ENCODE results near the gene PLA2G5. TPM values are rescaled to one million over a fixed set of nuclear protein-coding genes. Genes with fewer than 3 reads are reported as not detected.

PLA2G5 gene
- total RNA-seq, 4 donors from 2014 or later = 2.9 to 5.5 (median 4.0) TPM

DNA sequence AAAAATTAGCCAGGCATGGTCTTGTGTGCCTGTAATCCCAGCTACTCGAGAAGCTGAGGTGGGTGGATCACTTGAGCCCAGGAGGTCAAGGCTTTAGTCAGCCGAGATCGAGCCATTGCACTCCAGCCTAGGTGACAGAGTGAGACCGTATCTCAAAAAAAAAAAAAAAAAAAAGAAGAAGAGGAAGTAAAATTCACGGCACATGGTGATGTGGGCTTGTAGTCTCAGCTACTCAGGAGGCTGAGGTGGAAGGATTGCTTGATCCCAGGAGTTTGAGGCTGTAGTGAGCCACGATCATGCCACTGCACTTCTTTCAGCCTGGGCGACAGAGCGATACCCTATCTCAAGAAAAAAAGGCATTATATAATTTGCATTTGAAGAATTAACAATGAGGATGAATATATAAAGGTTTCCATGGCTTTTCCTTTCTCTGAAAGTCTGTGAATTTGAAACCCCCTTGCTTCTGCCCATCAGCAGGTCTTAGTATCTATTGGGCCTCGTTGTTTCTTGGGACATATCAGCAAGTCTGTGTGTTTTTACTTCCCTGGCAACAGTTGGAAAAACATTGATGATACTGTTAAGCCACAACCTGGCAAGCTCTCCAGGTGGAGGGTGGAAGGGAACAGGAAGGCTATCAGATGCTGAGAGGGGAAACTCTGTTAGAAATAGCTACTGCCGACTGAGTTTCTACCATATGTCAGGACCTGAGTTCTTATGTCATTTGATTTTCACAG is 53.9 kb downstream of the PLA2G5 start:
- TF ChIP-seq, protein P1, sequence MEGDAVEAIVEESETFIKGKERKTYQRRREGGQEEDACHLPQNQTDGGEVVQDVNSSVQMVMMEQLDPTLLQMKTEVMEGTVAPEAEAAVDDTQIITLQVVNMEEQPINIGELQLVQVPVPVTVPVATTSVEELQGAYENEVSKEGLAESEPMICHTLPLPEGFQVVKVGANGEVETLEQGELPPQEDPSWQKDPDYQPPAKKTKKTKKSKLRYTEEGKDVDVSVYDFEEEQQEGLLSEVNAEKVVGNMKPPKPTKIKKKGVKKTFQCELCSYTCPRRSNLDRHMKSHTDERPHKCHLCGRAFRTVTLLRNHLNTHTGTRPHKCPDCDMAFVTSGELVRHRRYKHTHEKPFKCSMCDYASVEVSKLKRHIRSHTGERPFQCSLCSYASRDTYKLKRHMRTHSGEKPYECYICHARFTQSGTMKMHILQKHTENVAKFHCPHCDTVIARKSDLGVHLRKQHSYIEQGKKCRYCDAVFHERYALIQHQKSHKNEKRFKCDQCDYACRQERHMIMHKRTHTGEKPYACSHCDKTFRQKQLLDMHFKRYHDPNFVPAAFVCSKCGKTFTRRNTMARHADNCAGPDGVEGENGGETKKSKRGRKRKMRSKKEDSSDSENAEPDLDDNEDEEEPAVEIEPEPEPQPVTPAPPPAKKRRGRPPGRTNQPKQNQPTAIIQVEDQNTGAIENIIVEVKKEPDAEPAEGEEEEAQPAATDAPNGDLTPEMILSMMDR (IDR thresholded peaks at IDR 0.05; ENCODE audit: low read depth) = no peak

DNA sequence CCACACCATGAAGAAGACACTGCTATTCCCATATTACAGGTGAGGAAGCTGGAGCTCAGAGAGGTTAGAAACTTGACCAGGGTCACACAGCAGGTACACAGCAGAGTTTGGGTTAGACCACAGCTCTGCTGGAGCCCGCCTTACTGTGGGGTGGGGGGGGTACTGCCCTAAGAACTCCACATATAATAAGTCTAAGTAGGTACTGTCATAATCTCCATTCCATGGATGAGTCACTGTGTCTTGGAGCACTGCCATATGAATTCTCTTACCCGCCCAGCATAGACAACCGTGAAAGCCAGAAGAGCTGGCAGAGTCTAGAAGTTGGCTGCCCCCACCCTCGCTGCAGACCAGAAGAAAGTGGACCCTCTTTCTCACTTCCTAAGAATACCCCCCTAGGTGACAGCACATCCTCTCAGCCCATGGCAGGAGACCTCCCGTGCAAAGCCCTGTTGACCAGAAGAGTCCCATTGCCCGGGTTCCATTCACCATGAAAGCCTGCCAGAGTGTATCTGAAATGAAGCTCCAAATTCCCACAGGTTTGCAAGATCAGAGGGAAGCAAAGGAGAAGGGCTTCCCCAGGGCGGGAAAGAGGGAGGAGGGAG is 54.6 kb downstream of the PLA2G5 start:
- TF ChIP-seq, protein P1 (IDR thresholded peaks at IDR 0.05; ENCODE audit: low read depth) = no peak

DNA sequence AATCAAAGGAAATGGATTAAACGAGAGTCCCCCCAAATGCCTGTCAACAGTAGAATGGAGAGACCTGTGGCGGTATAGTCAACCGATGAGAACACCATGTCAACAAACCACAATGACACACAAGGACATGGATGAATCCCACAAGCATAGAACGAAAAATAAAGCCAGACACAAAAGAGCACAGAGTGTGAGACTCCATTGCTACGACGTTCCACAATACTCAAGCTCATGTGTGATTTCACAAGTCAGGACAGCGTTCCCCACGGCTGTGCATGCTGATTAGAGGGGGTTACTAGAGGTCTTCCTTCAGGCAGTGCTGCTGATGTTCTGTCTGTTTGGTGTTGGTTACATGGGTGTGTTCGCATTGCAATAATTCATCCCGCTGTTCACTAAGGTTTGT is 55.1 kb downstream of the PLA2G5 start:
- TF ChIP-seq, protein P1 (IDR thresholded peaks at IDR 0.05; ENCODE audit: low read depth) = no peak

DNA sequence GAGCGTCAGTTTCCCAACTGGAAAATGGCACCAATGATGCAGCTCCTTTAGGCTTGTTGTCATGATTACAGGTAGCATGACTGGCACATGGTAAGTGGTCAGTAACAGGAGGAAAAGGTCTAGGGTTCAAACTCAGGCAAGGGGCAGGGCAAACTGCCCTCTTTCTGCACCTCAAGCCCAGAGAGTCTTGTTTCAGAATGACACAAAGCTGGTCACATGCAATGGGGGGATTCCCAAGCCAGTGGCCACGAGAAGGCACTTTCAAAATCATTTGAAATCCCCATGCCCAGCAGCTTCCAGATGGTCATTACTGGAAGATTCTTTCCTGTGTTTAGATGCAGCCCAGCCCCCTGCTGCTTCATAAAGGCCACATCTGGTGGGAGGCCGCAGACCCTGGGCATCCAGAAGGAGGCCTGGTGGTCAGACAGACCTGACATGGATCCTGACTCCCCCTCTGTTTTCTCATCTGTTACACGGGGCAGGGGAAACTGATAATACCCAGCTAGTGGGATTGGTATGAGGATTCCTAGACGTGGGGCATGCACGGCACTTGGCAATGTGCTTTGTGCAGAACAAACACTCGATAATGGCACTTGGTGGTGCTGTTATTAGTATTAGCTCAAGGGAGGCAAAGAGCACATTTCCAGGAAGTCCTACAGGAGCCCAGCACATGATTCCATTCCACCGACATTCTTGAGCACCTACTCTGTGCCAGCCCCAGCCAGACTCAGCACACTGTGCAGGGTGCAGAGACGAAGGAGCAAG is 56.2 kb downstream of the PLA2G5 start:
- TF ChIP-seq, protein P1 (IDR thresholded peaks at IDR 0.05; ENCODE audit: low read depth) = no peak

DNA sequence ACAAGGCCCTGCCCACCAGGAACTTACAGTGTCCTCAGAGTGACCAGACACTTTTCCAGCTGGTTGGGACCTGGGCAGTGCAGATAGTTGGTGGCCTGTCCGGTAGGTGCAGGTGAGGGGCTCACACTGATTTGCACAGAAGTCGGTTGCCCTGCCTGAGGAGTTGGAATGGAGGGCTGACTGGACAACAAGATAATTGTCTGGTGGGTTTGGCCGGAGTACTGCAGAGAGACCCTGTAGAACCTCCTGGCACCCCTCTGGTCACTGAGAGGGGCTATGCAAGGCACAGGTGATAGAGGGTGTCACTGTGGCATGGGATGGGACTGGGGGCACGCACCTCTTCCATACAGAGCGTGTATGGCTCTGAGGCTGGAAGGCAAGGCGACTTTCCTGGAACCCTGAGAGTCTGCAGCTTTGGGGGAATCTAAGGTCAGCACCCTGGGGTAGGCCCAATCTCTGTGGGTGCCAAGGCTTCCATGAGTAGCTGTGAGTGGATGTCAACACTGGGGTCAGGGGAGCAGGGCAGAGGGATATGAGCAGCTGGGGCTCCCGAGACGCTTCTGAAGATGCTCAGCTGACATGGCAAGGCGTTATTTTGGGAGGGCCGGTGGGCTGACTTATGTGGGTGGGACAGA is 56.9 kb downstream of the PLA2G5 start:
- TF ChIP-seq, protein P1 (IDR thresholded peaks at IDR 0.05; ENCODE audit: low read depth) = no peak

DNA sequence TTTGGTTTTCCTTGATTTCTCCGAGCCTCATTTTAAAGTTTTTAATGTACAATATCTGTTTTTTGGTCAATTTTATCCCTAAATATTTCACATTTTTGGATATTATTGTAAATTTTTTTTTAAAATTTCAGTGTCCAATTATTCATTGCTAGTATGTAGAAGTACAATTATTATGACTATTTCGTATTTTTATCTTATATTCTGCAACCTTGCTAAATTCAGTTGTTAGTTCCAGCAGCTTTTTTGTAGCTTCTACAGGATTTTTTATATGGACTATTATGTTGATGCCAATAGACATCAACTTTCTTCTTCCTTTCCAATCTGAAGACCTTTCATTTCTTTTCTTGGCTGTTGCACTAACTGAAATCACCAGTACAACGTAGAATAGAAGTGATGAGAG is 65.0 kb downstream of the PLA2G5 start:
- TF ChIP-seq, protein P1 (IDR thresholded peaks at IDR 0.05; ENCODE audit: low read depth) = no peak

DNA sequence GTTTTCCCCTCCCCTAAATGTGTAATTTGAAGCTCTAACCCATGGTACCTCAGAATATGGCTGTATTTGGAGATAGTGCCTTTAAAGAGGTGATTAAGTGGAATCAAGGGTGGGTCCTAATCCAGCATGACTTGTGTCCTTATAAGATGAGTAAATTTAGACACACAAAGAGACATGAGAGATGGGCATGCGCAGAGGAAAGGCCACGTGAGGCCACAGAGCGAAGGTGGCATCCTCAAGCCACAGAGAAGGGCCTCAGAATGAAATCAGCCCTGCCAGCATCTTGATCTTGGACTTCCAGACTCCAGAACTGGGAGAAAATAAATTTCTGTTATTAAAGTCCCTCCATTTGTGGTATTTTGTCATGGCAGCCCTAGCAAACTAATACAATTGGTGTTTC is 66.3 kb downstream of the PLA2G5 start:
- TF ChIP-seq, protein P1 (IDR thresholded peaks at IDR 0.05; ENCODE audit: low read depth) = no peak
